ENCODE measurements around the gene WBP2NL.
A peak's percentile ranks its signal among the peaks of the same experiment; 100 is the strongest.

Gene WBP2NL

GRCh38 chr22:41975299-41976069 lies 23.1 kb upstream of the WBP2NL start:
- intact Hi-C loops (cut with DNase I), result no loop called here
- no peak for DNase-seq

GRCh38 chr22:41976070-41976901 lies 22.3 kb upstream of the WBP2NL start:
- DNase-seq, result peak in 39 of 42 donors; percentile 36 to 87 (median 76)

GRCh38 chr22:41976961-41977566 lies 21.5 kb upstream of the WBP2NL start:
- DNase-seq, result peak in 14 of 42 donors; percentile 23 to 58 (median 38)
- intact Hi-C loops (cut with DNase I), result no loop called here

More at GRCh38 chr22:41976070-41976901, 22.3 kb upstream of the WBP2NL start:
- intact Hi-C loops (cut with DNase I), result no loop called here

GRCh38 chr22:41978732-41979131 lies 19.9 kb upstream of the WBP2NL start:
- intact Hi-C loops (cut with DNase I), result no loop called here
- peak in 1 of 42 donors; percentile 27 for DNase-seq

- DNase-seq, result peak in 18 of 42 donors; percentile 18 to 60 (median 44)
- intact Hi-C loops (cut with DNase I), result no loop called here
Observed at GRCh38 chr22:41979423-41980250, 19.0 kb upstream of the WBP2NL start.

- intact Hi-C loops (cut with DNase I), result no loop called here
- no peak for DNase-seq
Observed at GRCh38 chr22:41982865-41983264, 15.7 kb upstream of the WBP2NL start.

- no peak for DNase-seq
- intact Hi-C loops (cut with DNase I), result no loop called here
Observed at GRCh38 chr22:41983513-41984405, 14.8 kb upstream of the WBP2NL start.

- DNase-seq, result no peak
- intact Hi-C loops (cut with DNase I), result no loop called here
Observed at GRCh38 chr22:41987276-41987675, 11.3 kb upstream of the WBP2NL start.

GRCh38 chr22:41989246-41989645 lies 9.3 kb upstream of the WBP2NL start:
- intact Hi-C loops (cut with DNase I), result no loop called here
- no peak for DNase-seq

- peak in 3 of 42 donors; percentile 3 to 7 (median 4) for DNase-seq
- intact Hi-C loops (cut with DNase I), result no loop called here
Observed at GRCh38 chr22:41991111-41991510, 7.5 kb upstream of the WBP2NL start.

GRCh38 chr22:41992496-41992895 lies 6.1 kb upstream of the WBP2NL start:
- DNase-seq, result peak in 3 of 42 donors; percentile 7 to 12 (median 12)
- intact Hi-C loops (cut with DNase I), result no loop called here

GRCh38 chr22:41995211-41995610 lies 3.4 kb upstream of the WBP2NL start:
- peak in 2 of 42 donors; percentile 15 to 16 for DNase-seq

GRCh38 chr22:41996826-41997225 lies 1.8 kb upstream of the WBP2NL start:
- DNase-seq, result peak in 2 of 42 donors; percentile 30 to 37
- intact Hi-C loops (cut with DNase I), result no loop called here

More at GRCh38 chr22:41995211-41995610, 3.4 kb upstream of the WBP2NL start:
- intact Hi-C loops (cut with DNase I), result no loop called here

- intact Hi-C loops (cut with DNase I), result no loop called here
- no peak for DNase-seq
Observed at GRCh38 chr22:42000466-42000865, 1.9 kb downstream of the WBP2NL start.

GRCh38 chr22:42001121-42001520 lies 2.5 kb downstream of the WBP2NL start:
- intact Hi-C loops (cut with DNase I), result no loop called here
- peak in 3 of 42 donors; percentile 18 to 42 (median 23) for DNase-seq

- intact Hi-C loops (cut with DNase I), result no loop called here
- no peak for DNase-seq
Observed at GRCh38 chr22:42001706-42002105, 3.1 kb downstream of the WBP2NL start.

- DNase-seq, result no peak
- intact Hi-C loops (cut with DNase I), result no loop called here
Observed at GRCh38 chr22:42007922-42008321, 9.3 kb downstream of the WBP2NL start.

GRCh38 chr22:42010778-42011177 lies 12.2 kb downstream of the WBP2NL start:
- no peak for DNase-seq
- intact Hi-C loops (cut with DNase I), result no loop called here

Measured in head of caudate nucleus (tissue), 42 donors.